Brain microvascular endothelial cell (primary cell): ENCODE data around the gene IRX2.

Experiments
- DNase-seq: peaks from one replicate; pipeline ENCODE4 v3.0.0-alpha.2; 2020
- H3K27ac ChIP-seq: fragments of 250-450 bp; sonication (Bioruptor Pico); 2 replicates; pipeline ENCODE4 v1.5.1; 2020; ENCODE audit warnings: mild to moderate bottlenecking, moderate library complexity
- H3K27me3 ChIP-seq: fragments of 250-450 bp; sonication (Bioruptor Pico); replicated peaks from 2 replicates; pipeline ENCODE4 v1.5.1; 2020; ENCODE audit warnings: mild to moderate bottlenecking
- H3K36me3 ChIP-seq: fragments of 250-450 bp; sonication (Bioruptor Pico); replicated peaks from 2 replicates; pipeline ENCODE4 v1.5.1; 2020; ENCODE audit warnings: mild to moderate bottlenecking
- H3K4me3 ChIP-seq: 2 replicates; pipeline ENCODE4 v1.5.1; 2011; ENCODE audit warnings: low read depth, mild to moderate bottlenecking, control low read depth, low read length, moderate library complexity
- CTCF ChIP-seq: IDR thresholded peaks from 2 replicates; pipeline ENCODE4 v1.5.1; 2011; ENCODE audit warnings: low read depth, mild to moderate bottlenecking, moderate library complexity, low read length, control low read depth, inconsistent platforms; ENCODE audit errors: missing control alignments
- in situ Hi-C: cut with HindIII; loops from 2 replicates; pipeline ENCODE4 v1.10.0; 2017; ENCODE audit warnings: low sequenced_read_pairs, low pct_ligation_motif_present

IRX2 gene

GRCh38 chr5:2705861-2706260, 45.6 kb downstream of the IRX2 start:
- no peak for TF ChIP-seq CTCF
- Histone ChIP-seq H3K27ac (no peak overlapping the region), H3K27me3 (no peaks in the 10 kb centered on the region), H3K36me3 (no peaks in the 10 kb centered on the region), H3K4me3 (no peak overlapping the region)
- DNase-seq = no peak
- in situ Hi-C loops = no loop called here

GRCh38 chr5:2704806-2705645, 46.5 kb downstream of the IRX2 start:
- no peak overlapping the region for H3K4me3 ChIP-seq
- no peaks in the 10 kb centered on the region for H3K36me3 ChIP-seq
- no peak for TF ChIP-seq CTCF
- no peak overlapping the region for H3K27ac ChIP-seq
- DNase-seq = no peak
- in situ Hi-C loops = no loop called here
- H3K27me3 ChIP-seq = no peaks in the 10 kb centered on the region

- DNase-seq = no peak
- in situ Hi-C loops = no loop called here
- no peak for TF ChIP-seq CTCF
These were observed 47.4 kb downstream of the IRX2 start for GRCh38 chr5:2704111-2704510.

GRCh38 chr5:2703615-2704014, 47.9 kb downstream of the IRX2 start:
- Histone ChIP-seq H3K27ac (no peak overlapping the region), H3K4me3 (no peak overlapping the region), H3K36me3 (no peaks in the 10 kb centered on the region), H3K27me3 (no peaks in the 10 kb centered on the region)
- no peak for TF ChIP-seq CTCF
- DNase-seq = no peak
- in situ Hi-C loops = no loop called here

More at GRCh38 chr5:2704111-2704510, 47.4 kb downstream of the IRX2 start:
- H3K27me3 ChIP-seq = no peaks in the 10 kb centered on the region
- no peaks in the 10 kb centered on the region for H3K36me3 ChIP-seq
- no peak overlapping the region for H3K27ac ChIP-seq
- no peak overlapping the region for H3K4me3 ChIP-seq

- TF ChIP-seq CTCF = no peak
- Histone ChIP-seq H3K4me3 (no peak overlapping the region), H3K27ac (no peak overlapping the region), H3K36me3 (no peaks in the 10 kb centered on the region), H3K27me3 (no peaks in the 10 kb centered on the region)
- in situ Hi-C loops = no loop called here
- no peak for DNase-seq
These were observed 48.4 kb downstream of the IRX2 start for GRCh38 chr5:2703041-2703440.
